Transverse colon (tissue), 4 donors: ENCODE measurements around the gene TIAL1.

ENCODE experiments used
- CTCF ChIP-seq, 5 experiments: fragments of 200-600 bp in 3 of 5; fragments of 450-650 bp in 2 of 5; sonication (generic) in 3 of 5; IDR thresholded peaks; 1 replicate in 2 of 5; 2 replicates in 3 of 5; pipeline ENCODE4 v1.5.1; 2016 to 2017; ENCODE audit warnings: antibody characterized with exemption in 5 of 5, inconsistent platforms in 3 of 5, mild to moderate bottlenecking in 2 of 5, moderate library complexity in 1 of 5
- POLR2A ChIP-seq: fragments of 450-650 bp; IDR thresholded peaks from one replicate; pipeline ENCODE4 v1.6.1; 2016; ENCODE audit warnings: antibody characterized with exemption, mild to moderate bottlenecking, moderate library complexity
- POLR2AphosphoS5 ChIP-seq, 3 donors: sonication (generic); formaldehyde crosslinking; IDR thresholded peaks; one replicate each; pipeline ENCODE4 v1.6.1; 2016; ENCODE audit warnings: antibody characterized with exemption in 3 of 3

GRCh38 chr10:119535305-119535704 lies 61.5 kb downstream of the TIAL1 start:
- TF ChIP-seq CTCF (IDR thresholded peaks at IDR 0.05), result no peak
- no peak for TF ChIP-seq POLR2AphosphoS5 (IDR thresholded peaks at IDR 0.05)
- no peak for TF ChIP-seq POLR2A
